Measurements from ENCODE around the gene MLLT10. TPM values are rescaled to one million over a fixed set of nuclear protein-coding genes. Genes with fewer than 3 reads are reported as not detected.

The MLLT10 gene
- total and polyA plus RNA-seq, 9 of the 15 experiments (the other 6 are each of a cell fraction or from before 2014, with no cell fraction given) = 18.8 to 81.4 (median 64.2) TPM

DNA sequence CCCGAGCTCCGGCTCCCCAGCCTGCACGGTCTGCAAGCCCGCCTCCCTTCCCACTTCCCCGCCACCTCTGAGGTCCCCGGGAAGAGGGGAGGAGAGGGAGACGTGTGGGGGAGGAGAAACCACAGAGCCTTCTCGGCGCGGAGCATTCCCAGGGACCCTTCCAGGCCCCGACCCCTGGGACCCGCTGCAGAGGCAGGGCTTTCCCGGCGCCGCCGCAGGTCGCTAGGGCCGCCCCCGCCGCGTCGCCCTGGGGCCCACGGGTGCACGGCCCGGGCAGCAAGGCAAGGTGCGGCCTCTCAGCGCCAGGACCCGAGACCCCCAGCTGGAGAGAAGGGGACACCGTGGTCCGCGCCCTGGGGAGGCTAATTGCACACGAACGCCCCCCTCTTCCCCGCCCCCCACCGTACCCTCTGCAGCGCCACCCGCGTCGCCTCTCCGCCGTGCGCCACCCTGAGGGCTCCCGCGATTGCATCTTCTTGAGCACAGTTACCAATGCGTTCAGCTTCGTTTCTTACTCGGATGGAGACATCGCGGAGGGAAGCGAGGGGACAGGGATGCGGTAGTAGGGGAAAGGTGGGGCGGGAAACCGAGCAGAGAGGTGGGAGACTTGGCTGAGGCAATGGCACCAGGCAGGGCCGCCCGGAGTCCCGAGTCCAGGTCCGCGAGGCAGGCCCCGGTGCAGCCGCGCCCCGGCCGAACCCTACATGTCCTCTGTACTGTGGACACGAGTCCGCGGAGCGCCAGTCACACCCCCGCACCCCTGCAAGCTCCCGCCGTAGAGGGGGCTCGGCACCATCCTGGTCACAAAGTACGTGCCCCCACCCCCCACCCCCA, 37.5 kb upstream of the MLLT10 start (continued):
- TF ChIP-seq, protein P1, sequence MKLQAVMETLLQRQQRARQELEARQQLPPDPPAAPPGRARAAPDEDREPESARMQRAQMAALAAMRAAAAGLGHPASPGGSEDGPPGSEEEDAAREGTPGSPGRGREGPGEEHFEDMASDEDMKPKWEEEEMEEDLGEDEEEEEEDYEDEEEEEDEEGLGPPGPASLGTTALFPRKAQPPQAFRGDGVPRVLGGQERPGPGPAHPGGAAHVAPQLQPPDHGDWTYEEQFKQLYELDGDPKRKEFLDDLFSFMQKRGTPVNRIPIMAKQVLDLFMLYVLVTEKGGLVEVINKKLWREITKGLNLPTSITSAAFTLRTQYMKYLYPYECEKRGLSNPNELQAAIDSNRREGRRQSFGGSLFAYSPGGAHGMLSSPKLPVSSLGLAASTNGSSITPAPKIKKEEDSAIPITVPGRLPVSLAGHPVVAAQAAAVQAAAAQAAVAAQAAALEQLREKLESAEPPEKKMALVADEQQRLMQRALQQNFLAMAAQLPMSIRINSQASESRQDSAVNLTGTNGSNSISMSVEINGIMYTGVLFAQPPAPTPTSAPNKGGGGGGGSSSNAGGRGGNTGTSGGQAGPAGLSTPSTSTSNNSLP (IDR thresholded peaks at IDR 0.05; ENCODE audit: borderline replicate concordance, low read depth, low read length) = no peak
- no peak for TF ChIP-seq POLR2A (conservative IDR thresholded peaks at IDR 0.05)
- no peak for TF ChIP-seq ERF (CRISPR knock-in tag; IDR thresholded peaks at IDR 0.05)
- TF ChIP-seq PML (IDR thresholded peaks at IDR 0.05; ENCODE audit: low read length) = no peak
- no peak for TF ChIP-seq GABPB2 (CRISPR knock-in tag; conservative IDR thresholded peaks at IDR 0.05)
- TF ChIP-seq, protein P2, sequence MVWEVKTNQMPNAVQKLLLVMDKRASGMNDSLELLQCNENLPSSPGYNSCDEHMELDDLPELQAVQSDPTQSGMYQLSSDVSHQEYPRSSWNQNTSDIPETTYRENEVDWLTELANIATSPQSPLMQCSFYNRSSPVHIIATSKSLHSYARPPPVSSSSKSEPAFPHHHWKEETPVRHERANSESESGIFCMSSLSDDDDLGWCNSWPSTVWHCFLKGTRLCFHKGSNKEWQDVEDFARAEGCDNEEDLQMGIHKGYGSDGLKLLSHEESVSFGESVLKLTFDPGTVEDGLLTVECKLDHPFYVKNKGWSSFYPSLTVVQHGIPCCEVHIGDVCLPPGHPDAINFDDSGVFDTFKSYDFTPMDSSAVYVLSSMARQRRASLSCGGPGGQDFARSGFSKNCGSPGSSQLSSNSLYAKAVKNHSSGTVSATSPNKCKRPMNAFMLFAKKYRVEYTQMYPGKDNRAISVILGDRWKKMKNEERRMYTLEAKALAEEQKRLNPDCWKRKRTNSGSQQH (CRISPR knock-in tag; IDR thresholded peaks at IDR 0.05) = no peak
- TF ChIP-seq, protein P3, sequence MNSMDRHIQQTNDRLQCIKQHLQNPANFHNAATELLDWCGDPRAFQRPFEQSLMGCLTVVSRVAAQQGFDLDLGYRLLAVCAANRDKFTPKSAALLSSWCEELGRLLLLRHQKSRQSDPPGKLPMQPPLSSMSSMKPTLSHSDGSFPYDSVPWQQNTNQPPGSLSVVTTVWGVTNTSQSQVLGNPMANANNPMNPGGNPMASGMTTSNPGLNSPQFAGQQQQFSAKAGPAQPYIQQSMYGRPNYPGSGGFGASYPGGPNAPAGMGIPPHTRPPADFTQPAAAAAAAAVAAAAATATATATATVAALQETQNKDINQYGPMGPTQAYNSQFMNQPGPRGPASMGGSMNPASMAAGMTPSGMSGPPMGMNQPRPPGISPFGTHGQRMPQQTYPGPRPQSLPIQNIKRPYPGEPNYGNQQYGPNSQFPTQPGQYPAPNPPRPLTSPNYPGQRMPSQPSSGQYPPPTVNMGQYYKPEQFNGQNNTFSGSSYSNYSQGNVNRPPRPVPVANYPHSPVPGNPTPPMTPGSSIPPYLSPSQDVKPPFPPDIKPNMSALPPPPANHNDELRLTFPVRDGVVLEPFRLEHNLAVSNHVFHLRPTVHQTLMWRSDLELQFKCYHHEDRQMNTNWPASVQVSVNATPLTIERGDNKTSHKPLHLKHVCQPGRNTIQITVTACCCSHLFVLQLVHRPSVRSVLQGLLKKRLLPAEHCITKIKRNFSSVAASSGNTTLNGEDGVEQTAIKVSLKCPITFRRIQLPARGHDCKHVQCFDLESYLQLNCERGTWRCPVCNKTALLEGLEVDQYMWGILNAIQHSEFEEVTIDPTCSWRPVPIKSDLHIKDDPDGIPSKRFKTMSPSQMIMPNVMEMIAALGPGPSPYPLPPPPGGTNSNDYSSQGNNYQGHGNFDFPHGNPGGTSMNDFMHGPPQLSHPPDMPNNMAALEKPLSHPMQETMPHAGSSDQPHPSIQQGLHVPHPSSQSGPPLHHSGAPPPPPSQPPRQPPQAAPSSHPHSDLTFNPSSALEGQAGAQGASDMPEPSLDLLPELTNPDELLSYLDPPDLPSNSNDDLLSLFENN (IDR thresholded peaks at IDR 0.05; ENCODE audit: low read depth in 2 of 2, low read length in 2 of 2) = no peak
- no peak for TF ChIP-seq HMG20B (CRISPR knock-in tag; IDR thresholded peaks at IDR 0.05)
- TF ChIP-seq, protein P4, sequence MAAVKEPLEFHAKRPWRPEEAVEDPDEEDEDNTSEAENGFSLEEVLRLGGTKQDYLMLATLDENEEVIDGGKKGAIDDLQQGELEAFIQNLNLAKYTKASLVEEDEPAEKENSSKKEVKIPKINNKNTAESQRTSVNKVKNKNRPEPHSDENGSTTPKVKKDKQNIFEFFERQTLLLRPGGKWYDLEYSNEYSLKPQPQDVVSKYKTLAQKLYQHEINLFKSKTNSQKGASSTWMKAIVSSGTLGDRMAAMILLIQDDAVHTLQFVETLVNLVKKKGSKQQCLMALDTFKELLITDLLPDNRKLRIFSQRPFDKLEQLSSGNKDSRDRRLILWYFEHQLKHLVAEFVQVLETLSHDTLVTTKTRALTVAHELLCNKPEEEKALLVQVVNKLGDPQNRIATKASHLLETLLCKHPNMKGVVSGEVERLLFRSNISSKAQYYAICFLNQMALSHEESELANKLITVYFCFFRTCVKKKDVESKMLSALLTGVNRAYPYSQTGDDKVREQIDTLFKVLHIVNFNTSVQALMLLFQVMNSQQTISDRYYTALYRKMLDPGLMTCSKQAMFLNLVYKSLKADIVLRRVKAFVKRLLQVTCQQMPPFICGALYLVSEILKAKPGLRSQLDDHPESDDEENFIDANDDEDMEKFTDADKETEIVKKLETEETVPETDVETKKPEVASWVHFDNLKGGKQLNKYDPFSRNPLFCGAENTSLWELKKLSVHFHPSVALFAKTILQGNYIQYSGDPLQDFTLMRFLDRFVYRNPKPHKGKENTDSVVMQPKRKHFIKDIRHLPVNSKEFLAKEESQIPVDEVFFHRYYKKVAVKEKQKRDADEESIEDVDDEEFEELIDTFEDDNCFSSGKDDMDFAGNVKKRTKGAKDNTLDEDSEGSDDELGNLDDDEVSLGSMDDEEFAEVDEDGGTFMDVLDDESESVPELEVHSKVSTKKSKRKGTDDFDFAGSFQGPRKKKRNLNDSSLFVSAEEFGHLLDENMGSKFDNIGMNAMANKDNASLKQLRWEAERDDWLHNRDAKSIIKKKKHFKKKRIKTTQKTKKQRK (IDR thresholded peaks at IDR 0.05; ENCODE audit: borderline replicate concordance, low read depth, low read length) = no peak
- TF ChIP-seq DIDO1 (tag; IDR thresholded peaks at IDR 0.05; ENCODE audit: low read depth) = no peak
- TF ChIP-seq POLR3A (IDR thresholded peaks at IDR 0.05; ENCODE audit: borderline replicate concordance, extremely low read depth, insufficient read depth, insufficient read length) = no peak
- TF ChIP-seq MTA2 (IDR thresholded peaks at IDR 0.05; ENCODE audit: low read depth) = no peak
